ENCODE data around the gene ANKRD23.

The ANKRD23 gene

DNA sequence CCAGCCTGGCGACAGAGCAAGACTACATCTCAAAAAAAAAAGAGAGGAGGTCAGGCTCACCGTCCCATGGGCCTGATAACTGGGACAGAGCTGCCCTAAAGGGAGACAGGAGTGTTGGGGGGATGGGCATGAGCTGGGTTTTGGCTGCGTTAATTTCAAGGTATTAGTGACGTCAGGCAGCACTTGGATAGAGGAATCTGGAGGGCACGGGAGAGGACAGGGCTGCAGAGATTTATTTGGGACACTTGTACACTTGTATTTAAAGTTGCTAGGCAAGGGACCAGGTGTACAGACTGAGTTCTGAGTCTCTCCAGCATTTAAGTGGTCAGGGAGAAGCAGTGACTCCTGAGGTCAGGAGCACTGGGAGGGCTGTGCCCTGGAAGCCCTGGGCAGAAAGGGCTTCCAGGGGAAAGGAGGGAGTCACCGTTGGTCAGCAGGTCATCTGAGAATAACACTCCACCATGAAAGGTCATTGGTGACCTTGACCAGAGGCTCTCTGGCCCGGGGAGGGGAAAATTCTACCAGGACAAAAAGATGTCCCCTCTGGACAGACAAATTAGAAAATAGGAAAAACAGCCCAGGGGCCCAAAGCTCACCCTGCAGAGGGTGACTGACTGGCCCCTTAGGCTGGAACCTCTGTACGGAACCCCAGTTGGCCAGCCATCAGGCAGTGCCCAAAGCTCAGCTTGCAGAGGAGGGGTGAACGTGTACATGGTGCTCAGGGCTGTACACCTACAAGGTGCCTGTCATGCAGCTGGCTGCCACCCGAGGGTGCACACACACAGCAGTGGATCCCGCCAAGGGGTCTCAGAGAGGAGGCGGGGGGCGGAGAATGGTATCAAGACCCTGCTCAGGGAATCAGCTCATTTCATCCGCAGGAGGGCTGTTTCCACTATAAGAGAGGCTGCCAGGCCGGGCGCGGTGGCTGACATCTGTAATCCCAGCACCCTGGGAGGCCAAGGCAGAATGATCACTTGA, 50.8 kb downstream of the ANKRD23 start:
- no peak for TF ChIP-seq TEAD4 (IDR thresholded peaks at IDR 0.05)
- no peak for TF ChIP-seq EGR1 (IDR thresholded peaks at IDR 0.05)
- no peak for TF ChIP-seq ZBTB7A (IDR thresholded peaks at IDR 0.05; ENCODE audit: low read depth)
- no peak for TF ChIP-seq YY1 (IDR thresholded peaks at IDR 0.05; ENCODE audit: low read depth)
- no peak for TF ChIP-seq TCF12 (IDR thresholded peaks at IDR 0.05; ENCODE audit: low read depth)
- TF ChIP-seq TAF1 (IDR thresholded peaks at IDR 0.05; ENCODE audit: low read depth) = no peak
- TF ChIP-seq, protein P1, sequence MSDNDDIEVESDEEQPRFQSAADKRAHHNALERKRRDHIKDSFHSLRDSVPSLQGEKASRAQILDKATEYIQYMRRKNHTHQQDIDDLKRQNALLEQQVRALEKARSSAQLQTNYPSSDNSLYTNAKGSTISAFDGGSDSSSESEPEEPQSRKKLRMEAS (IDR thresholded peaks at IDR 0.05) = no peak
- no peak for TF ChIP-seq FOXM1 (IDR thresholded peaks at IDR 0.05; ENCODE audit: borderline replicate concordance, low read depth)
- TF ChIP-seq, protein P2, sequence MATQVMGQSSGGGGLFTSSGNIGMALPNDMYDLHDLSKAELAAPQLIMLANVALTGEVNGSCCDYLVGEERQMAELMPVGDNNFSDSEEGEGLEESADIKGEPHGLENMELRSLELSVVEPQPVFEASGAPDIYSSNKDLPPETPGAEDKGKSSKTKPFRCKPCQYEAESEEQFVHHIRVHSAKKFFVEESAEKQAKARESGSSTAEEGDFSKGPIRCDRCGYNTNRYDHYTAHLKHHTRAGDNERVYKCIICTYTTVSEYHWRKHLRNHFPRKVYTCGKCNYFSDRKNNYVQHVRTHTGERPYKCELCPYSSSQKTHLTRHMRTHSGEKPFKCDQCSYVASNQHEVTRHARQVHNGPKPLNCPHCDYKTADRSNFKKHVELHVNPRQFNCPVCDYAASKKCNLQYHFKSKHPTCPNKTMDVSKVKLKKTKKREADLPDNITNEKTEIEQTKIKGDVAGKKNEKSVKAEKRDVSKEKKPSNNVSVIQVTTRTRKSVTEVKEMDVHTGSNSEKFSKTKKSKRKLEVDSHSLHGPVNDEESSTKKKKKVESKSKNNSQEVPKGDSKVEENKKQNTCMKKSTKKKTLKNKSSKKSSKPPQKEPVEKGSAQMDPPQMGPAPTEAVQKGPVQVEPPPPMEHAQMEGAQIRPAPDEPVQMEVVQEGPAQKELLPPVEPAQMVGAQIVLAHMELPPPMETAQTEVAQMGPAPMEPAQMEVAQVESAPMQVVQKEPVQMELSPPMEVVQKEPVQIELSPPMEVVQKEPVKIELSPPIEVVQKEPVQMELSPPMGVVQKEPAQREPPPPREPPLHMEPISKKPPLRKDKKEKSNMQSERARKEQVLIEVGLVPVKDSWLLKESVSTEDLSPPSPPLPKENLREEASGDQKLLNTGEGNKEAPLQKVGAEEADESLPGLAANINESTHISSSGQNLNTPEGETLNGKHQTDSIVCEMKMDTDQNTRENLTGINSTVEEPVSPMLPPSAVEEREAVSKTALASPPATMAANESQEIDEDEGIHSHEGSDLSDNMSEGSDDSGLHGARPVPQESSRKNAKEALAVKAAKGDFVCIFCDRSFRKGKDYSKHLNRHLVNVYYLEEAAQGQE (IDR thresholded peaks at IDR 0.05; ENCODE audit: low read depth) = no peak
- TF ChIP-seq NFIC (IDR thresholded peaks at IDR 0.05) = no peak
- no peak for TF ChIP-seq RAD21 (IDR thresholded peaks at IDR 0.05; ENCODE audit: low read depth)
- TF ChIP-seq EP300 (IDR thresholded peaks at IDR 0.05; ENCODE audit: borderline replicate concordance) = no peak
- no peak for TF ChIP-seq CEBPB (IDR thresholded peaks at IDR 0.05)
- TF ChIP-seq, protein P3, sequence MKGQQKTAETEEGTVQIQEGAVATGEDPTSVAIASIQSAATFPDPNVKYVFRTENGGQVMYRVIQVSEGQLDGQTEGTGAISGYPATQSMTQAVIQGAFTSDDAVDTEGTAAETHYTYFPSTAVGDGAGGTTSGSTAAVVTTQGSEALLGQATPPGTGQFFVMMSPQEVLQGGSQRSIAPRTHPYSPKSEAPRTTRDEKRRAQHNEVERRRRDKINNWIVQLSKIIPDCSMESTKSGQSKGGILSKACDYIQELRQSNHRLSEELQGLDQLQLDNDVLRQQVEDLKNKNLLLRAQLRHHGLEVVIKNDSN (IDR thresholded peaks at IDR 0.05) = no peak
- TF ChIP-seq CREB1 (IDR thresholded peaks at IDR 0.05; ENCODE audit: low read depth) = no peak

DNA sequence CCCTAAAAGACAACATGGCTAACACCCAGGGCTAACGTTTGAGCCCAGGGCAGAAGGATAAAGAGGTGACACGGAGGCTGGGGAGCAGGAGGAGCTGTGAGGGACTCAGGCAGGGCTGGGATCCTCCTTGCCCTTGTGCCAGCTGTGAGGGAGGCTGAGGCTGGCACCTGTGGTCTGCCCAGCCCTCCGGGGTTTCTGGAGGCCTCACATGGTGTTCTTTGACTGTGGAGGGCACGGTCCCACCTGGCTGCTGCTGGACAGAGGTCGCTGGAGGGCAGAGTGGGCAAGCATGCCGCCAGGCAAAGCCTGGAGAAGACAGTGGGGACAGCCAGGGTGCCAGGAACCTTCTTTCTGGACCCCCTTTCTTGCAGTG, 54.6 kb downstream of the ANKRD23 start:
- TF ChIP-seq, protein P2 (IDR thresholded peaks at IDR 0.05; ENCODE audit: low read depth) = no peak
- no peak for TF ChIP-seq EP300 (IDR thresholded peaks at IDR 0.05; ENCODE audit: borderline replicate concordance)
- TF ChIP-seq ZBTB7A (IDR thresholded peaks at IDR 0.05; ENCODE audit: low read depth) = no peak

DNA sequence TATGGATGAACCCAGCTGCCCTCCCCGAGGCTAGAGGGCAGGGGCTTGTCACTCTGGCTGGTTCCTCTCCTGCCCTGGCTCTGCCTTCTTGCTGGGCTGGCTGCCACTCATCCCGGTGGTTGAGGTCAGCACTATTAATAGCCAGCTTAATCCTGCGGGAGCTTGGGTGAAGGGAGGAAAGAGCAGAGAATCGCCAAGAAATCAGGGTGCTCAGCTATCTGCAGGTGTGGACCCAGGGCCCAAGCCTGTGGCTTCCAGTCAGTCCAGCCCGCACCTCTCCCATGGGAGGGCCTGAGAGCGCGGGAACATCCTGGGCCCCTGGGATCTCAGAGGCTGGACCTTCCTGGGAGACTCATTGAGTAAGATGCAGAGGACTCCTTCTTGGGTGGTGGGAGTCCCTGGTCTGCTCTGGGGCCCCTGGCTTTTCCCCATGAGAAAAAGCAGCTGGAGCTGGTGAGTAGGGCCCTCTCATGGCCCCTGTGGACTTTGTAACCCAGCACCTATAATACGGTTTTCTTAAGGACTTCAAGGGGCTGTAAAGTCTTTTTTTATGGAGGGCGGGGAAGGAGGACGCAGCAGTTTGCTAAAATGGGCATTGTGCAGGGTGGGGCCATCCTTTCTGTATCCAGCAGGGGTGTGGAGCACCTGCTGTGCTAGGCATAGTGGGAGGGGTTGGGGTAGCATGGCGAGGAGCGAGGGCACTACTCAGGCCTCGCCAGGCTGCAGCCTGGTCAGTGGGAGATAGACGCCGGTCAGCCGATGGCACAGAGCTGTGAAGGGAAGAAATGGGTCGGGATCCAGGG, 55.2 kb downstream of the ANKRD23 start:
- TF ChIP-seq CEBPB (IDR thresholded peaks at IDR 0.05) (no peak), TCF12 (IDR thresholded peaks at IDR 0.05; ENCODE audit: low read depth) (no peak), EGR1 (IDR thresholded peaks at IDR 0.05) (no peak), ZBTB7A (IDR thresholded peaks at IDR 0.05; ENCODE audit: low read depth) (no peak), EP300 (IDR thresholded peaks at IDR 0.05; ENCODE audit: borderline replicate concordance) (no peak), CREB1 (IDR thresholded peaks at IDR 0.05; ENCODE audit: low read depth) (no peak)
- TF ChIP-seq, protein P1 (IDR thresholded peaks at IDR 0.05) = no peak
- TF ChIP-seq, protein P2 (IDR thresholded peaks at IDR 0.05; ENCODE audit: low read depth) = no peak
